Measurements from ENCODE around the gene TRIM34. TPM values are rescaled to one million over a fixed set of nuclear protein-coding genes. Genes with fewer than 3 reads are reported as not detected.
"Not testable (repeated sequence)": the region's sequence is repeated elsewhere in the genome, so short reads cannot be mapped to it uniquely, and the experiment has no call there.

The TRIM34 gene, protein sequence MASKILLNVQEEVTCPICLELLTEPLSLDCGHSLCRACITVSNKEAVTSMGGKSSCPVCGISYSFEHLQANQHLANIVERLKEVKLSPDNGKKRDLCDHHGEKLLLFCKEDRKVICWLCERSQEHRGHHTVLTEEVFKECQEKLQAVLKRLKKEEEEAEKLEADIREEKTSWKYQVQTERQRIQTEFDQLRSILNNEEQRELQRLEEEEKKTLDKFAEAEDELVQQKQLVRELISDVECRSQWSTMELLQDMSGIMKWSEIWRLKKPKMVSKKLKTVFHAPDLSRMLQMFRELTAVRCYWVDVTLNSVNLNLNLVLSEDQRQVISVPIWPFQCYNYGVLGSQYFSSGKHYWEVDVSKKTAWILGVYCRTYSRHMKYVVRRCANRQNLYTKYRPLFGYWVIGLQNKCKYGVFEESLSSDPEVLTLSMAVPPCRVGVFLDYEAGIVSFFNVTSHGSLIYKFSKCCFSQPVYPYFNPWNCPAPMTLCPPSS
- 1 to 10 TPM; 1.8 to 6.7 (median 3.8) TPM for polyA plus RNA-seq

DNA sequence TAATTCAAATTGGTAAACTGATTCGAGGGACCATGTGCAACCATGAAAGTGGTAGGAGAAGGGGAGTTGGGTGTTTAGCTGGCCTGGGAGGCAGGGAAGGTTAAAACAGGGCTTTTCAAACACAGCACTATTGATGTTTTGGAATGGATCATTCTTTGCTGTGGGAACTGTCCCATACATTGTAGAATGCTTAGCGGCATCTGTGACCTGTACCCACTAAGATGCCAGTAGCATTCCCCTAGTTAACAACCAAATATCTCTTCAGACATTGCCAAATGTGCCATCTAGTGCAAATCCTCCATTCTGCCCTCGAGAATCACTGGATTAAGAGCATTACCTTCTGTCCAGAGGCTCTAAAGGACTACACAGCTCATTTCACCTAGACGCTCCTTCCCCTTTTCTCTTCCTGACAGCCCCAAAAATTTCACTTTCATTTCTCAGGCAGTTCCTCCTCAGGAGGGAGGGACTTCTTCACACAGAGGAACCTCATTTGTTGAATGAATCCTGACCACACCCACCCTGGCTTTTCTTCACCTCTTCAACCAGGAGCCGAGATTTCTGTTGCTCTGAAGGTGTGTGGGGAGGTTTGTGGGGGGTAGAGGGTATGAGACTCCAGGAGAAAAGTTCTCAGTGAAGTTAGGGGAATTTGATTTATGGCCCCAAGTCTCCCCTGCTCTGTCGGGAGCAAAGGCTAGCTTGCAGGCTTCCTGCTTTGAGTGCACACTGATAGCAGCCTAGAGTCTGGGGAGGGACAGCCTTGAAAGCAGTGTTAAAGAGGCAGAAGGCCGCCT lies at the start of gene TRIM34:
Gene TRIM34 (plus strand): TSS at position 513 of the 791 bp plus-strand sequence. CDS start 7,331 bp downstream, outside the sequence.
- H3K27ac ChIP-seq (ENCODE audit: low read depth, low read length): no peak within 1 kb of the TSS
- WGBS, 3 donors: 17 to 18% (median 18%) methylated on average over 7 of the region's 7 CpGs

DNA sequence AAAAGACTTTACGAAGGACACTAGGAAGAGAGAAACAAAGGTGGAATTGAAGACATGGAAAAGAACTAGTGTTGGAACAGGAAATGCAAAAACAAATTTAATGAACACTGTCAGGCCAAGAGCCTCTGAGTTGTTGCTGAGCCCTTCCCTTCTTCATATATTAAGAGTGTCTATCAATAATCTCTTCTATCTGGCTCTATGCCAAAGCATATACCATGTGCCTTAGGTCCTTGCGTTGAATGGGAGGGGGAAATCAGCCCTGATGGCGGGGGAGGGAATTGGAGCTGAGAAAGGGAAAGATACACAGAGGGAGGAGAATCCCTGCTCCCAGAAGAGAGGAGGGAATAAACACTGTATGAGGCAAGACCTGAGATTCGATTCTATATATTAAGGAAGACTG lies 49.6 kb upstream of the TRIM34 start:
- WGBS, 3 donors: 71 to 79% (median 77%) methylated on average over 4 of the region's 4 CpGs

DNA sequence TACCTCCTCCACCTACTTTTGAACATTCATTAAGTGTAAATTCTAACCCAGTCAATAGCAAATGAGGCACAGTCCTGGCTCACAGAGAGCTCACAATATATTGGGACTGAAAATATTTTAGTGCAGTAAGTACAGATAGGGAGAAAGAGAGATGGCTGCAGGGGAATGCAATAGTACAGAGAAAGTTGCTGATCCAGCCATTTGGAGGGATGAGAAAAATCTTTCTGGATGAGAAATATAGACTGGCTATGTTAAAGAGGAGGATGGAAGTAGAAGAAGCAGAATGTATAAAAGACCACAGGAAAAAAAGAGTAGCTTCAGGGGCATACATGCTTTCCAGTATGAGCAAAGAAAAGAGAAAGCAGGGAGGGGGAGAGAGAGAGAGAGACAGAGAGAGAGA lies 47.7 kb upstream of the TRIM34 start:
- H3K27ac ChIP-seq (ENCODE audit: low read depth, low read length): no peak overlapping the region

More for the DNA sequence above, 49.6 kb upstream of the TRIM34 start:
- H3K27ac ChIP-seq (ENCODE audit: low read depth, low read length): no peak overlapping the region

DNA sequence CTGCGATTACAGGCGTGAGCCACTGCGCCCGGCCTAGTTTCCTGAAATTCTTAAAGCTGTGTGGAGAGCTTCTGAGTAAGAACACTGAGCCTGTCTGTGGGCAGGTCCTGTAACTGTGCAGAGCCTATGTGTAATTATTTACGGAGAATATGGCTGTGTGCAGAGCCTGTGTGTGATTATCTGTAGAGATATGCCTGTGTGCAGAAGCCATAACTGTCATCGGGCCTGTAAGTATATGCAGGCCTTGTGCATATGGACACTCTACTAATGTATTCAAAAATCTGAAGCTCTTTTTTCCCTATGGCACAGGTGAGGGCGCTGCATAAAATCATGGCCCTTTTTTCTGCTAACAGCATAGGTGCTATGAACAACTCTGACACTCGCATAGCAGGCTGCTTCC lies 44.2 kb upstream of the TRIM34 start, which contains the start of gene OR52B6:
Gene OR52B6 (plus strand): TSS at position 301 of the 400 bp plus-strand sequence. CDS start 0 bp downstream, at position 301.
- WGBS, 3 donors: 91 to 95% (median 91%) methylated on average over 8 of the region's 8 CpGs
- H3K27ac ChIP-seq (ENCODE audit: low read depth, low read length): no peak within 1 kb of the TSS

DNA sequence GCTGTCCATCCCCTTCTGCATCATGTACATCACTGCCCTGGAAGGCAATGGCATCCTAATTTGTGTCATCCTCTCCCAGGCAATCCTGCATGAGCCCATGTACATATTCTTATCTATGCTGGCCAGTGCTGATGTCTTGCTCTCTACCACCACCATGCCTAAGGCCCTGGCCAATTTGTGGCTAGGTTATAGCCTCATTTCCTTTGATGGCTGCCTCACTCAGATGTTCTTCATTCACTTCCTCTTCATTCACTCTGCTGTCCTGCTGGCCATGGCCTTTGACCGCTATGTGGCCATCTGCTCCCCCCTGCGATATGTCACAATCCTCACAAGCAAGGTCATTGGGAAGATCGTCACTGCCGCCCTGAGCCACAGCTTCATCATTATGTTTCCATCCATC lies 43.8 kb upstream of the TRIM34 start:
- H3K27ac ChIP-seq (ENCODE audit: low read depth, low read length): no peak overlapping the region

DNA sequence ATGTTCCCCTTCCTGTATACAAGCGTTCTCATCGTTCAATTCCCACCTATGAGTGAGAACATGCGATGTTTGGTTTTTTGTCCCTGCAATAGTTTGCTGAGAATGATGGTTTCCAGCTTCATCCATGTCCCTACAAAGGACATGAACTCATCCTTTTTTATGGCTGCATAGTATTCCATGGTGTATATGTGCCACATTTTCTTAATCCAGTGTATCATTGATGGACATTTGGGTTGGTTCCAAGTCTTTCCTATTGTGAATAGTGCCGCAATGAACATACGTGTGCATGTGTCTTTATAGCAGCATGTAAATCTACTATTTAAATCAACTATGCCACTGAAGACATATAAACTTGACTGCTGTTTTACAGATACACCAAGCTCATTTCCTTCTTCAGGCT lies 40.3 kb upstream of the TRIM34 start:
- not testable (repeated sequence) for H3K27ac ChIP-seq (ENCODE audit: low read depth, low read length)
- WGBS, 3 donors: 72 to 92% (median 88%) methylated on average over 5 of the region's 5 CpGs

More for the DNA sequence above, 43.8 kb upstream of the TRIM34 start:
- 78 to 83% (median 81%) methylated on average over 4 of the region's 4 CpGs for WGBS, 3 donors

DNA sequence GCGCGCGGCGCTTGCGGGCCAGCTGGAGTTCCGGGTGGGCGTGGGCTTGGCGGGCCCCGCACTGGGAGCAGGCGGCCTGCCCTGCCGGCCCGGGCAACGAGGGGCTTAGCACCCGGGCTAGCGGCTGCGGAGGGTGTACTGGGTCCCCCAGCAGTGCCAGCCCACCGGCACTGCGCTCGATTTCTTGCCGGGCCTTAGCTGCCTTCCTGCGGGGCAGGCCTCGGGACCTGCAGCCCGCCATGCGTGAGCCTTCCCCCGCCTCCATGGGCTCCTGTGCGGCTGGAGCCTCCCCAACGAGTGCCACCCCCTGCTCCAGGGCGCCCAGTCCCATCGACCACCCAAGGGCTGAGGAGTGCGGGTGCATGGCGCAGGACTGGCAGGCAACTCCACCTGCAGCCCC lies 34.9 kb upstream of the TRIM34 start:
- 95 to 98% (median 97%) methylated on average over 22 to 31 of the region's 31 CpGs for WGBS, 3 donors
- H3K27ac ChIP-seq (ENCODE audit: low read depth, low read length): not testable (repeated sequence)

DNA sequence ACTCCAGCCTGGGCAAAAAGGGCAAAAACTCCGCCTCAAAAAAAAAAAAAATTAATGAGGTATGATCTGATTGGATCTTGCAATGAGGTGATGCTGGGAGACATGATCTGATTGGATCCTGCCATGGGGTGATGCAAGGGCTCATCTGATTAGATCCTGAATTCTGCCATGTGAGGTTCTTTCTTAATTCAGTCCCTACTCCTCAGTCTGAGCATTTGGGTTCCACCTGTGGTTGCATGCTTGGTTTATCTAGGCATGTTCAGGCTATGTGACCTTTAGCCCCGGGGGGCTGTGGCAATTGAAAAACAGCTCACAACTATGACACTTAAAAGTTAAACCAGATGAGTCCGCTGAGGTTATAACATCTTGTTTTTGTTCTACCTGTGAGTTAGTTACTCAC lies 33.2 kb upstream of the TRIM34 start:
- 66 to 97% (median 66%) methylated on average over 3 of the region's 3 CpGs for WGBS, 3 donors

DNA sequence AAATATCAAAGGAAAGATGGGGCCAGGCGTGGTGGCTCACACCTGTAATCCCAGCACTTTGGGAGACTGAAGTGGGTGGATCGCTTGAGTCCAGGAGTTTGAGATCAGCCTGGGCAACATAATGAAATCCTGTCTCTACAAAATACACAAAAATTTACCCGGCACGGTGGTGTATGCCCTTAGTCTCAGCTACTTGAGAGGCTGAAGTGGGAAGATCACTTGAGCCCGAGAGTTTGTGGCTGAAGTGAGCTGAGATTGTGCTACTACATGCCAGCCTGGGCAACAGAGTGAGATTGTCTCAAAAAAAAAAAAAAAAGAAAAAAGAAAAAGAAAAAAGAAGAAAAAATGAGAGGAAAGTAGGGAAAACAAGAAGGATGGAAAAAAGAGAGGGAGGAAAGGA lies 32.2 kb upstream of the TRIM34 start:
- WGBS, 3 donors: 84 to 90% (median 87%) methylated on average over 5 of the region's 5 CpGs
- no peak overlapping the region for H3K27ac ChIP-seq (ENCODE audit: low read depth, low read length)

More for the DNA sequence above, 33.2 kb upstream of the TRIM34 start:
- H3K27ac ChIP-seq (ENCODE audit: low read depth, low read length): no peak overlapping the region

DNA sequence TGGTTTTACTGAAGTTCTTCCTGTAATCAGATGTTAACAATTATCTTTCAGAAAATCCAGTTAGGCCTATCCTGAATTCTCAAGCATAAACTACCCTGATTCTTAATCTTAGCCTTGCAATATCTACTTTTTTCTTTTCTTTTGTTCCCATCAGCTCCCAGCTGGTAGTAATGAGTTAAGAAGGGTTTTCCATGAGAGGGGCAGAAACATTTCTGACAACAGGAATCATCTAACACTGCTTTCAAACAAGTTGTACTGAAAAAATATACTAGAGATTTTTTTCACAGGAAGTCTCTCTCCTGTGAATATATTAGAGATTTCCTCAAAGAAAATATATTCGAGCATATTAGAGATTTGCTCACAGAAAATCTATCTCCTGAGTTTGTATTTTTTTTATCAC lies 31.7 kb upstream of the TRIM34 start:
- 22 to 59% (median 34%) methylated on average over 1 of the region's 1 CpG for WGBS, 3 donors
- no peak overlapping the region for H3K27ac ChIP-seq (ENCODE audit: low read depth, low read length)

DNA sequence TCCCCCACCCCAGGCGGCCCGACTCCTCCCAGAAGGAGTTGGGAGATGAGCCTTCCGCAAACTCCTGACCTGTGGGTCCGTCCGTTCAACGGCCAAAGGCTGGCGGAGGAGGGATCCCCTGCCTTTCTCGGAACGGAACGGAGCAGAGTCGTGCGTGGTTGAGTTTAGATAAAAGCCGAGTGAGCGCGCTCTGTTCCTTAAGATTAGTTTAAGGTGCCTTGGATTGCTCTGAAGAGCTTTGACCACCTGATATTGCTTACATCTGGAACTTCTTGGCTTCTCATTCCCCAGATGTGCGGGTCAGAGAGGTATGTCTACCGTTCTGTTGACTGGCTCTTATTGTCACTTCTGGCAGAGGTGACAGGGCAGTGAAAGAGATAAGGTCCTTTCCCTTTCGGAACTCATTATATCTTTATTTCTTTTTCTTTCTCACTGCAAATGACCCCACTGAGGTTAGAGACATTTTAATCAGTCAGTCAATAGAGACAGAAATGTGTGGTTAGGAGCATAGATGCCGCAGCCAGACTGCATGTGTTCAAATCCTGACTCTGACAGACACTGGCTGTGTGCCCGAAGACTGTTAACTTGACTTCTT lies 28.1 kb upstream of the TRIM34 start, which contains the start of gene TRIM6:
Gene TRIM6 (plus strand): TSS at position 31 of the 595 bp plus-strand sequence. CDS start 261 bp downstream, at position 292.
- H3K27ac ChIP-seq (ENCODE audit: low read depth, low read length): no peak within 1 kb of the TSS
- 6 to 10% (median 7%) methylated on average over 18 to 20 of the region's 20 CpGs for WGBS, 3 donors

DNA sequence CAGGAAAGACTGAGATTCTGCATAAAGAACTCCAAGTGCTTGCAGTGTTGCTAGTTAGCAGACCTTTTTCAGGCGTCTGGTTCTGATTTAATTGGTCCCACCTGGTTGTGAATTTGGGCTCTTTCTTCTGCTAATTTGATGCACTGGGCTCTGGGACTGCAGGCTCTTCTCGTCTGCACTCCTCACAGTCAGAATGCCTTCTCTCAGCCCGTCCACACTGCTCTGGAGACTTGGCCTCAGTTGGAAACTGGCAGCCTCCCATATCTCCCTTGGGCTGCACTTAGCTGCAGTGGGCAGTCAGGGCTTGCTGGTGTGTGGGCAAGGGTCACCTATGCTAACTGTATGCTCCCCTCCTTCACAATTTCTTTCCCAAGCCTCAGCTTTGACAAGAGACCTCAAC lies 26.8 kb upstream of the TRIM34 start:
- no peak overlapping the region for H3K27ac ChIP-seq (ENCODE audit: low read depth, low read length)
- WGBS, 3 donors: 45 to 62% (median 51%) methylated on average over 3 of the region's 3 CpGs

DNA sequence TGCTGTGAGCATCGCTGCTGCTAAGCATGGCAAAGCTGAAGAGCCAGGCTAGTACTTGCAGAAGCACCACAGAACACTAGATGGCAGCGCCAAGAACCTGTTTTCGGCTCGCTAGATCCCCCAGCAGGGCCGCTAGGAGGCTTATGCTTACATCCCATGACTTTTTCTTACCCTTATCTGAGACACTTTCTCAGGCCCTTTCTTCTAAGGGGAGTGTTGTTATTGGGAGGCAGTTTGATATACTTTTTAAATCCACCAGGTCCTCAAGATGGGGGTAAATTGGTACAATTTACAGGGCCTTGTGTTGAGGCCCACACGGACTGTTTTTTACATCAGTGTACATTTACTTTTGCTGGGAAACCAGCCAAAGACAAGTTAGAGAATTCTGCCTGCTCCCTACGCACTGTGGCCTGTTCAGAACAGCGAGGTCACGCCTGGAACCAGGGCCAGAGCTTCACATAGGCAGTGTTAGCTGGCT lies 24.4 kb upstream of the TRIM34 start:
- no peak overlapping the region for H3K27ac ChIP-seq (ENCODE audit: low read depth, low read length)
- WGBS, 3 donors: 18 to 50% (median 49%) methylated on average over 9 of the region's 9 CpGs

DNA sequence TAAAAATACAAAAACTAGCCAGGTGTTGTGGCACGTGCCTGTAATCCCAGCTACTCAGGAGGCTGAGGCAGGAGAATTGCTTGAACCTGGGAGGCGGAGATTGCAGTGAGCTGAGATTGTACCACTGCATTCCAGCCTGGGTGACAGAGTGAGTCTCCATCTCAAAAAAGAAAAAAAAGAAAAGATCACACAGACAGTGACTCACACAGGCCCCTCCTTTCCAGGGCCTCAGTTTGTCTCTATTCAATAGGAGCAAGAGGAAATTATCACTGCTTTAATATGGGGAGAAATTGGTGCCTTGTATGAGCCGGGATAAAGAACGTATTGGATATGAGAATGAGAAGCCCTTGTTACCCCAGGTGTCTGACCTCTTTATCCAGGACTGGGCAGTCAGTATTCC lies 22.0 kb upstream of the TRIM34 start:
- WGBS, 3 donors: 89 to 97% (median 91%) methylated on average over 4 of the region's 4 CpGs
- not testable (repeated sequence) for H3K27ac ChIP-seq (ENCODE audit: low read depth, low read length)

DNA sequence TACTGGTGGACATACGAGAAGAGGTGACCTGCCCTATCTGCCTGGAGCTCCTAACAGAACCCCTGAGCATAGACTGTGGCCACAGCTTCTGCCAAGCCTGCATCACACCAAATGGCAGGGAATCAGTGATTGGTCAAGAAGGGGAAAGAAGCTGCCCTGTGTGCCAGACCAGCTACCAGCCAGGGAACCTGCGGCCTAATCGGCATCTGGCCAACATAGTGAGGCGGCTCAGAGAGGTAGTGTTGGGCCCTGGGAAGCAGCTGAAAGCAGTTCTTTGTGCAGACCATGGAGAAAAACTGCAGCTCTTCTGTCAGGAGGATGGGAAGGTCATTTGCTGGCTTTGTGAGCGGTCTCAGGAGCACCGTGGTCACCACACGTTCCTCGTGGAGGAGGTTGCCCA lies 21.5 kb upstream of the TRIM34 start:
- 86 to 87% (median 87%) methylated on average over 8 of the region's 8 CpGs for WGBS, 3 donors
- H3K27ac ChIP-seq (ENCODE audit: low read depth, low read length): no peak overlapping the region

DNA sequence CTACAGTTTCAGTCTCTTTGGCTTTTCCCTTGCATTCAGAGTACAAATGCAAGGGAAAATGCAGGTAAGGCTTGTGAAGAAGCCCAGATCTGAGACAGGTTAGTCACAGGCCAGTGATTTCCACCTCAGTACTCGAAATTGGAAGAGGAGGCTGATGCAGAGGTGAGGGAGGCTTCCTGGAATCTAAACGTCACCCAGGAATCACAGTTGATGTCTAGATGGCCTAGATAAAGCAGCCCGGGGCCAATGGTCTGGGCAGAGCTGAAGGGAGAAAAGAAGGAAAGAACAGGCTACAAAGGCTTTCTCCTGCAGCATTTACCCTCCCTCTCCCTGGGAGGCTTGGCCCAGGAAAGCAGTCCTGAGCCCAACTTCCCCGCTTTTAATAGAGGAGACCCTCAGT lies 19.9 kb upstream of the TRIM34 start:
- H3K27ac ChIP-seq (ENCODE audit: low read depth, low read length): no peak overlapping the region
- 74 to 84% (median 74%) methylated on average over 4 of the region's 4 CpGs for WGBS, 3 donors

DNA sequence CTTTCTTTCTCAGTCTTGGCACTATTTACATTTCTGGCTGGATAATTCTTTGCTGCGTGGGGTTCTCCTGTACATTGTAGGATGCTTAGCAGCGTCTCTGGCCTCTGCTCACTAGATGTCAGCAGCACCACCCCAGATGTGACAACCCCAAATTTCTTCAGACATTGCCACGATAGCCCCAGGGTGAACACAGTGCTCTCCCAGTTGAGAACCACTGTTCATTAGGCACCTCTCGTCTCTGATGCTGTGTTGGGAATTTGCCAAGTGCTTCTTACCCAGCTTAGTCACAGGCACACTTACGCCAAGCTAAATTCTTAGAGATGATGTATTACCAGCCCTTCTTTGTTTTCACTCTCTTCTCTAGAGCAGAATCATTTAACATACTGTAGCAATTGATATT lies 19.0 kb upstream of the TRIM34 start:
- no peak overlapping the region for H3K27ac ChIP-seq (ENCODE audit: low read depth, low read length)
- WGBS, 3 donors: 80 to 87% (median 81%) methylated on average over 5 of the region's 5 CpGs

DNA sequence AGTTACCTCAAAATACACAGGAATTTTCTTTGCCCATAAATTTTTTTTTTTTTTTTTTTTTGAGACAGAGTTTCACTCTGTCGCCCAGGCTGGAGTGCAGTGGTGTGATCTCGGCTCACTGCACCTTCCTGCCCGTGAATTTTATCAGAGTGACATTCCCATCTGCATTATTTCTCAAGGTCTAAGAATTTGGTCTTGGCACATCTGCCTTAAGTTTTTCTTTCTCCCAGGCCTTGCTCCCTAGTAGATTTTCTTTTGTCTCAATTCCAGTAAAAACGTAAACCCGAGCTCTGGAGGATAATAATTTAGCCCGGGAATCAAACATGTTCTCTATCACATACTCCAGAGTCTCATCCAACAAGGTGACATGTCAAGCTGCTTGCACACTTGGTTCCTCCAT lies 16.0 kb upstream of the TRIM34 start:
- WGBS, 3 donors: 39 to 77% (median 64%) methylated on average over 6 of the region's 6 CpGs
- no peak overlapping the region for H3K27ac ChIP-seq (ENCODE audit: low read depth, low read length)

DNA sequence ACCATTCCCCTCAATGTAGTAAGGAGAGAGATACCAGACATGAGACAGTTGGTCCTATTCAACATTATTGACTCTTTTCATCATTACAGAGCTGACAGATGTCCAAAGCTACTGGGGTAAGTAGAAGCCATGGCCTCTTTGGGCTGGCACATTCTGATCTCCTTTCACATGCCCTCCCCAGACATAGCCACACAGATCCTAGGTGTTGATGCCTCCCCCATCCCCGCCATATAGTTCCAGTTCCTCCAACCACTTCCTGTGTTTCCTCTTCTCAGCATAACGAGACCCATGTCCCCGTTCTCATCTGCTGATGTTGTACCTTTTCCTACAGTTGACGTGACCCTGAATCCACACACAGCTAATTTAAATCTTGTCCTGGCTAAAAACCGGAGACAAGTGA lies 14.4 kb upstream of the TRIM34 start:
- 51 to 81% (median 74%) methylated on average over 5 of the region's 5 CpGs for WGBS, 3 donors
- H3K27ac ChIP-seq (ENCODE audit: low read depth, low read length): no peak overlapping the region

Data from adipose tissue (tissue), 3 donors.